HepG2 (cell line): Measurements from ENCODE around the gene NOL4L. TPM values are rescaled to one million over a fixed set of nuclear protein-coding genes. Genes with fewer than 3 reads are reported as not detected.

Source experiments
- BHLHE40 ChIP-seq: IDR thresholded peaks from 2 replicates; pipeline ENCODE4 v1.6.1; 2011; ENCODE audit warnings: low read length, improper control_type of control experiment
- CENPT ChIP-seq: sonication (generic); formaldehyde crosslinking; IDR thresholded peaks from 2 replicates; pipeline ENCODE4 v1.8.0; 2022; ENCODE audit warnings: low read depth, mild to moderate bottlenecking, moderate library complexity, missing genetic modification reagents
- CHD2 ChIP-seq: IDR thresholded peaks from 2 replicates; pipeline ENCODE4 v1.6.1; 2011; ENCODE audit warnings: low read depth, low read length, improper control_type of control experiment
- FOSL1 ChIP-seq: sonication (generic); formaldehyde crosslinking; IDR thresholded peaks from 2 replicates; pipeline ENCODE4 v1.9.0; 2021; ENCODE audit warnings: missing genetic modification reagents, borderline replicate concordance
- LBX2 ChIP-seq: sonication (generic); formaldehyde crosslinking; IDR thresholded peaks from 2 replicates; pipeline ENCODE4 v1.5.0; 2020; ENCODE audit warnings: missing genetic modification reagents, mild to moderate bottlenecking, borderline replicate concordance
- MAFF ChIP-seq: IDR thresholded peaks from 2 replicates; pipeline ENCODE4 v1.6.1; 2011; ENCODE audit warnings: low read depth, low read length, improper control_type of control experiment
- MBNL3 ChIP-seq: fragments of 250-450 bp; sonication (Bioruptor Pico); conservative IDR thresholded peaks from 2 replicates; pipeline ENCODE4 v1.8.0; 2022; ENCODE audit warnings: mild to moderate bottlenecking, inconsistent platforms
- MTA3 ChIP-seq: sonication (generic); formaldehyde crosslinking; IDR thresholded peaks from 2 replicates; pipeline ENCODE4 v1.4.0; 2020; ENCODE audit warnings: missing genetic modification reagents
- MYC ChIP-seq: sonication (generic); formaldehyde crosslinking; IDR thresholded peaks from 2 replicates; pipeline ENCODE4 v1.9.0; 2021; ENCODE audit warnings: missing genetic modification reagents, borderline replicate concordance
- RARA ChIP-seq: IDR thresholded peaks from 2 replicates; pipeline ENCODE4 v1.6.1; 2016; ENCODE audit warnings: missing genetic modification reagents, missing compliant biosample characterization
- RBM22 ChIP-seq: fragments of 200-400 bp; formaldehyde crosslinking; optimal IDR thresholded peaks from 2 replicates; pipeline ENCODE3; 2017; ENCODE audit warnings: mild to moderate bottlenecking, low read length, moderate library complexity
- RXRB ChIP-seq: IDR thresholded peaks from 2 replicates; pipeline ENCODE4 v1.6.1; 2016; ENCODE audit warnings: borderline replicate concordance, missing genetic modification reagents, missing compliant biosample characterization
- SATB2 ChIP-seq: sonication (generic); formaldehyde crosslinking; IDR thresholded peaks from 2 replicates; pipeline ENCODE4 v1.5.0; 2020; ENCODE audit warnings: missing genetic modification reagents
- SMARCE1 ChIP-seq: fragments of 450-650 bp; IDR thresholded peaks from 2 replicates; pipeline ENCODE4 v1.6.1; 2017; ENCODE audit warnings: borderline replicate concordance
- SMYD3 ChIP-seq: sonication (generic); formaldehyde crosslinking; IDR thresholded peaks from 2 replicates; pipeline ENCODE4 v1.8.1; 2023; ENCODE audit warnings: mild to moderate bottlenecking, missing genetic modification reagents
- STAG1 ChIP-seq: sonication (generic); formaldehyde crosslinking; IDR thresholded peaks from 2 replicates; pipeline ENCODE4 v1.4.0; 2020; ENCODE audit warnings: missing genetic modification reagents
- TAF1 ChIP-seq: sonication (generic); formaldehyde crosslinking; IDR thresholded peaks from 2 replicates; pipeline ENCODE4 v1.4.0; 2020; ENCODE audit warnings: missing genetic modification reagents
- YEATS2 ChIP-seq: sonication (generic); formaldehyde crosslinking; IDR thresholded peaks from 2 replicates; pipeline ENCODE4 v1.4.0; 2020; ENCODE audit warnings: missing genetic modification reagents, borderline replicate concordance
- ZBTB8A ChIP-seq: sonication (generic); formaldehyde crosslinking; IDR thresholded peaks from 2 replicates; pipeline ENCODE4 v1.4.0; 2020; ENCODE audit warnings: mild to moderate bottlenecking, low read depth, missing genetic modification reagents, borderline replicate concordance
- ZEB1 ChIP-seq: IDR thresholded peaks from 2 replicates; pipeline ENCODE4 v1.6.1; 2012; ENCODE audit warnings: mild to moderate bottlenecking, low read depth, inconsistent platforms; ENCODE audit not compliant: insufficient replicate concordance
- ZKSCAN1 ChIP-seq: fragments of 150-350 bp; IDR thresholded peaks from 2 replicates; pipeline ENCODE4 v1.6.1; 2014; ENCODE audit warnings: low read length
- ZNF33B ChIP-seq: sonication (generic); formaldehyde crosslinking; IDR thresholded peaks from 2 replicates; pipeline ENCODE4 v1.5.1; 2020; ENCODE audit warnings: mild to moderate bottlenecking, missing genetic modification reagents
- ZNF503 ChIP-seq: sonication (generic); formaldehyde crosslinking; IDR thresholded peaks from 2 replicates; pipeline ENCODE4 v1.4.0; 2020; ENCODE audit warnings: missing genetic modification reagents
- ZNF557 ChIP-seq: sonication (generic); formaldehyde crosslinking; IDR thresholded peaks from 2 replicates; pipeline ENCODE4 v1.4.0; 2020; ENCODE audit warnings: missing genetic modification reagents
- ZNF639 ChIP-seq: conservative IDR thresholded peaks from 2 replicates; pipeline ENCODE4 v1.6.1; 2018; ENCODE audit warnings: missing genetic modification reagents
- ZNF652 ChIP-seq: IDR thresholded peaks from 2 replicates; pipeline ENCODE4 v1.6.1; 2016; ENCODE audit warnings: low read depth, borderline replicate concordance
- ZNF704 ChIP-seq: sonication (generic); formaldehyde crosslinking; IDR thresholded peaks from 2 replicates; pipeline ENCODE4 v1.8.1; 2023; ENCODE audit warnings: mild to moderate bottlenecking, inconsistent platforms, moderate library complexity, missing genetic modification reagents, borderline replicate concordance
- ZNF747 ChIP-seq: sonication (generic); formaldehyde crosslinking; IDR thresholded peaks from 2 replicates; pipeline ENCODE4 v1.8.1; 2023; ENCODE audit warnings: missing genetic modification reagents, mild to moderate bottlenecking, borderline replicate concordance
- polyA plus RNA-seq, 8 experiments: library from polyadenylated mRNA; depleted of rRNA in 3 of 8; stranded (reverse) in 7 of 8; unstranded in 1 of 8; fragments of >200 nt; fragmentation: Illumina TruSeq in 4 of 8; extraction: Trizol in 4 of 8; gene quantifications; 2 replicates each; pipeline versions ENCODE4 v1.2.1 to v1.2.3, GENCODE V29; 2011 to 2016; ENCODE audit warnings: low read depth in 4 of 8, missing spikeins in 1 of 8, mixed read lengths in 1 of 8; ENCODE audit not compliant: insufficient read depth in 1 of 8
- total RNA-seq, 5 experiments: library from RNA; depleted of rRNA; stranded (reverse); fragments of >200 nt; fragmentation: Illumina TruSeq; extraction: Trizol; gene quantifications; 2 replicates each; pipeline ENCODE4 v1.2.3, GENCODE V29; 2016; ENCODE audit warnings: low read depth in 1 of 5

The NOL4L gene
- total and polyA plus RNA-seq, 2 of the 13 experiments (the other 11 are each of a cell fraction or from before 2014, with no cell fraction given) = 16.6 to 35.4 TPM

- TF ChIP-seq ZEB1 = no peak
- TF ChIP-seq LBX2 (CRISPR knock-in tag) = no peak
- no peak for TF ChIP-seq ZKSCAN1
- peak; percentile 99 for TF ChIP-seq RBM22
- TF ChIP-seq ZNF652 = peak; percentile 97
- no peak for TF ChIP-seq ZNF557 (CRISPR knock-in tag)
- TF ChIP-seq ZBTB8A (CRISPR knock-in tag) = no peak
- TF ChIP-seq CHD2 = no peak
- no peak for TF ChIP-seq TAF1 (CRISPR knock-in tag)
- TF ChIP-seq SMARCE1 = no peak
- TF ChIP-seq CENPT (CRISPR knock-in tag) = no peak
- TF ChIP-seq MTA3 (CRISPR knock-in tag) = no peak
- no peak for TF ChIP-seq ZNF503 (CRISPR knock-in tag)
- no peak for TF ChIP-seq ZNF33B (CRISPR knock-in tag)
- TF ChIP-seq ZNF747 (CRISPR knock-in tag) = no peak
- peak; percentile 69; the same call in 1 of the 2 replicates for TF ChIP-seq YEATS2 (CRISPR knock-in tag)
- TF ChIP-seq SATB2 (CRISPR knock-in tag) = no peak
- peak; percentile 79 for TF ChIP-seq RARA (CRISPR knock-in tag)
- TF ChIP-seq RXRB (CRISPR knock-in tag) = peak; percentile 61; the same call in 1 of the 2 replicates
- TF ChIP-seq MYC (CRISPR knock-in tag) = no peak
- no peak for TF ChIP-seq MBNL3 (CRISPR knock-in tag)
- TF ChIP-seq FOSL1 (CRISPR knock-in tag) = peak; percentile 78; the same call in 1 of the 2 replicates
- peak; percentile 37; the same call in 1 of the 2 replicates for TF ChIP-seq MAFF
- peak; percentile 73 for TF ChIP-seq STAG1
- no peak for TF ChIP-seq ZNF704
- no peak for TF ChIP-seq SMYD3 (CRISPR knock-in tag)
- TF ChIP-seq ZNF639 (CRISPR knock-in tag) = no peak
- 0 out of 2 replicates have a peak, but pooled peaks have one; percentile 37 for TF ChIP-seq BHLHE40
Observed at GRCh38 chr20:32437391-32438074, 147.6 kb downstream of the NOL4L start (continued).
